K562 (cell line): ENCODE data around the gene RAB43. TPM values are rescaled to one million over a fixed set of nuclear protein-coding genes. Genes with fewer than 3 reads are reported as not detected.

Experiments used
- ASH1L ChIP-seq: fragments of 450-650 bp; IDR thresholded peaks from 2 replicates; pipeline ENCODE4 v1.6.1; 2018; ENCODE audit warnings: borderline replicate concordance, mild to moderate bottlenecking, low read depth; ENCODE audit not compliant: partially characterized antibody
- CBX5 ChIP-seq: IDR thresholded peaks from 2 replicates; pipeline ENCODE4 v1.6.1; 2014; ENCODE audit warnings: low read depth, borderline replicate concordance
- CCNT2 ChIP-seq: IDR thresholded peaks from 2 replicates; pipeline ENCODE4 v1.6.1; 2011; ENCODE audit warnings: borderline replicate concordance, low read depth, mild to moderate bottlenecking, moderate library complexity, mixed read lengths, low read length; ENCODE audit not compliant: insufficient read length; ENCODE audit errors: extremely low read depth
- CSDE1 ChIP-seq, 2 experiments: fragments of 450-650 bp; IDR thresholded peaks; 2 replicates each; pipeline ENCODE4 v1.6.1; 2016; ENCODE audit warnings: mild to moderate bottlenecking in 1 of 2
- FOSL1 ChIP-seq: fragments of 200-800 bp; sonication (Bioruptor generic); conservative IDR thresholded peaks from 2 replicates; pipeline ENCODE4 v1.6.1; 2016; ENCODE audit warnings: missing genetic modification characterization, missing compliant biosample characterization
- GABPB1 ChIP-seq: sonication (generic); formaldehyde crosslinking; IDR thresholded peaks from 2 replicates; pipeline ENCODE4 v1.8.0; 2022; ENCODE audit warnings: mild to moderate bottlenecking, missing genetic modification reagents
- HCFC1 ChIP-seq: IDR thresholded peaks from 2 replicates; pipeline ENCODE4 v1.6.1; 2012; ENCODE audit warnings: low read depth, low read length, improper control_type of control experiment
- HDAC1 ChIP-seq, 2 experiments: fragments of 450-650 bp; IDR thresholded peaks; 2 replicates each; pipeline ENCODE4 v1.6.1; 2016 to 2017; ENCODE audit warnings: inconsistent platforms in 1 of 2, mild to moderate bottlenecking in 1 of 2, moderate library complexity in 1 of 2
- HMBOX1 ChIP-seq: sonication (generic); IDR thresholded peaks from 2 replicates; pipeline ENCODE4 v1.6.1; 2016
- NR2C1 ChIP-seq, 2 experiments: fragments of 450-650 bp; IDR thresholded peaks; 2 replicates each; pipeline ENCODE4 v1.6.1; 2017; ENCODE audit warnings: mild to moderate bottlenecking in 2 of 2, antibody characterized with exemption in 1 of 2, inconsistent platforms in 1 of 2, missing compliant biosample characterization in 1 of 2, missing genetic modification characterization in 1 of 2
- POLR2A ChIP-seq: fragments of 450-650 bp; conservative IDR thresholded peaks from 2 replicates; pipeline ENCODE4 v1.6.1; 2016
- POLR2G ChIP-seq: fragments of 200-400 bp; formaldehyde crosslinking; IDR thresholded peaks from 2 replicates; pipeline ENCODE4 v1.6.1; 2017; ENCODE audit warnings: low read depth, mild to moderate bottlenecking, antibody characterized with exemption, low read length, moderate library complexity
- TEAD1 ChIP-seq, 2 experiments: fragments of 450-650 bp in 1 of 2; sonication (generic) in 1 of 2; formaldehyde crosslinking; IDR thresholded peaks; 2 replicates each; pipeline versions ENCODE4 v1.4.0 to v1.8.0; 2020 to 2022; ENCODE audit warnings: mild to moderate bottlenecking in 2 of 2, missing genetic modification reagents in 1 of 2
- THRAP3 ChIP-seq: fragments of 450-650 bp; IDR thresholded peaks from 2 replicates; pipeline ENCODE4 v1.6.1; 2016; ENCODE audit warnings: mild to moderate bottlenecking, inconsistent platforms, borderline replicate concordance
- ZFX ChIP-seq: sonication (generic); formaldehyde crosslinking; IDR thresholded peaks from 2 replicates; pipeline ENCODE4 v1.8.0; 2022; ENCODE audit warnings: mild to moderate bottlenecking, missing genetic modification reagents, moderate library complexity
- ZNF407 ChIP-seq: fragments of 450-650 bp; IDR thresholded peaks from 2 replicates; pipeline ENCODE4 v1.6.1; 2016; ENCODE audit warnings: low read depth
- ZNF699 ChIP-seq: fragments of 250-450 bp; sonication (Bioruptor Pico); IDR thresholded peaks from 2 replicates; pipeline ENCODE4 v1.8.0; 2021; ENCODE audit warnings: mild to moderate bottlenecking, moderate library complexity; ENCODE audit not compliant: insufficient replicate concordance
- polyA plus RNA-seq, 8 experiments: library from polyadenylated mRNA; depleted of rRNA in 4 of 8; stranded (reverse) in 5 of 8; unstranded in 3 of 8; fragments of >200 nt; fragmentation: Nextera tagmentation in 2 of 8; fragmentation: Illumina TruSeq in 1 of 8; extraction: Ambion mirVana in 2 of 8; extraction: Trizol in 1 of 8; gene quantifications; 2 replicates each; pipeline versions ENCODE4 v1.2.1 to v1.2.3, GENCODE V29; 2011 to 2014; ENCODE audit warnings: inconsistent platforms in 1 of 8, missing spikeins in 1 of 8
- total RNA-seq, 7 experiments: library from RNA; depleted of rRNA in 6 of 7; stranded (reverse); fragments of >200 nt in 6 of 7; fragmentation: Illumina TruSeq in 2 of 7; extraction: Trizol in 2 of 7; gene quantifications; 2 replicates each; pipeline versions ENCODE4 v1.2.1 to v1.2.3, GENCODE V29; 2011 to 2021; ENCODE audit warnings: low replicate concordance in 1 of 7

RAB43 gene
- total and polyA plus RNA-seq, 9 of the 15 experiments (the other 6 are each of a cell fraction or from before 2014, with no cell fraction given): 0.04 to 6.8 (median 1.7) TPM; not detected in 2

GRCh38 chr3:129160891-129161859 lies 39.6 kb upstream of the RAB43 start, which contains the start of gene ISY1 (continued):
- TF ChIP-seq HCFC1 (peak; percentile 75), CBX5 (0 out of 2 replicates have a peak, but pooled peaks have one; percentile 14), CSDE1 (IDR thresholded peaks at IDR 0.05) (peak in 1 of 2 experiments; percentile 53; a peak in 1 of 4 replicates), GABPB1 (CRISPR knock-in tag) (peak; percentile 98), TEAD1 (CRISPR knock-in tag; IDR thresholded peaks at IDR 0.05) (no peak), ZFX (CRISPR knock-in tag) (peak; percentile 54), ZNF407 (no peak), ASH1L (peak; percentile 80), NR2C1 (IDR thresholded peaks at IDR 0.05) (peak; percentile 97), NR2C1 (tag; IDR thresholded peaks at IDR 0.05) (peak; percentile 98), THRAP3 (peak; percentile 97), HDAC1 (IDR thresholded peaks at IDR 0.05) (peak in 1 of 2 experiments; percentile 69; a peak in 2 of 4 replicates), CCNT2 (peak; percentile 43), POLR2G (peak; percentile 94), HMBOX1 (0 out of 2 replicates have a peak, but pooled peaks have one; percentile 3), ZNF699 (CRISPR knock-in tag) (no peak), FOSL1 (0 out of 2 replicates have a peak, but pooled peaks have one; percentile 16), POLR2A (peak; percentile 93)
